ENCODE measurements around the gene TRNP1.

The TRNP1 gene

GRCh38 chr1:27001570-27002360, 8.3 kb downstream of the TRNP1 start:
- DNase-seq (ENCODE audit: low spot score): no peak

- no peak for DNase-seq (ENCODE audit: low spot score)
Observed at GRCh38 chr1:27003745-27004470, 10.4 kb downstream of the TRNP1 start.

- DNase-seq (ENCODE audit: low spot score): no peak
Observed at GRCh38 chr1:27004471-27005165, 11.1 kb downstream of the TRNP1 start.

- DNase-seq (ENCODE audit: low spot score): no peak
Observed at GRCh38 chr1:27005166-27005530, 11.7 kb downstream of the TRNP1 start.

GRCh38 chr1:27005648-27006496, 12.4 kb downstream of the TRNP1 start:
- no peak for DNase-seq (ENCODE audit: low spot score)

GRCh38 chr1:27006683-27007082, 13.2 kb downstream of the TRNP1 start:
- no peak for DNase-seq (ENCODE audit: low spot score)

GRCh38 chr1:27007909-27008582, 14.6 kb downstream of the TRNP1 start:
- no peak for DNase-seq (ENCODE audit: low spot score)

GRCh38 chr1:27009601-27010197, 16.2 kb downstream of the TRNP1 start:
- no peak for DNase-seq (ENCODE audit: low spot score)

- no peak for DNase-seq (ENCODE audit: low spot score)
Observed at GRCh38 chr1:27010226-27010994, 16.9 kb downstream of the TRNP1 start.

GRCh38 chr1:27011058-27011764, 17.7 kb downstream of the TRNP1 start:
- peak; percentile 40 for DNase-seq (ENCODE audit: low spot score)

- no peak for DNase-seq (ENCODE audit: low spot score)
Observed at GRCh38 chr1:27011976-27012563, 18.6 kb downstream of the TRNP1 start.

- DNase-seq (ENCODE audit: low spot score): no peak
Observed at GRCh38 chr1:27015260-27015659, 21.8 kb downstream of the TRNP1 start.

- DNase-seq (ENCODE audit: low spot score): no peak
Observed at GRCh38 chr1:27016376-27016775, 22.9 kb downstream of the TRNP1 start.

GRCh38 chr1:27017207-27017606, 23.7 kb downstream of the TRNP1 start:
- DNase-seq (ENCODE audit: low spot score): no peak

- DNase-seq (ENCODE audit: low spot score): no peak
Observed at GRCh38 chr1:27018316-27018715, 24.8 kb downstream of the TRNP1 start.

GRCh38 chr1:27021354-27022031, 28.0 kb downstream of the TRNP1 start:
- no peak for DNase-seq (ENCODE audit: low spot score)

GRCh38 chr1:27025718-27026117, 32.2 kb downstream of the TRNP1 start:
- DNase-seq (ENCODE audit: low spot score): no peak
